ENCODE data around the gene PLPPR3.
A peak's percentile ranks its signal among the peaks of the same experiment; 100 is the strongest.
"Not testable (repeated sequence)": the region's sequence is repeated elsewhere in the genome, so short reads cannot be mapped to it uniquely, and the experiment has no call there.

PLPPR3 gene

DNA sequence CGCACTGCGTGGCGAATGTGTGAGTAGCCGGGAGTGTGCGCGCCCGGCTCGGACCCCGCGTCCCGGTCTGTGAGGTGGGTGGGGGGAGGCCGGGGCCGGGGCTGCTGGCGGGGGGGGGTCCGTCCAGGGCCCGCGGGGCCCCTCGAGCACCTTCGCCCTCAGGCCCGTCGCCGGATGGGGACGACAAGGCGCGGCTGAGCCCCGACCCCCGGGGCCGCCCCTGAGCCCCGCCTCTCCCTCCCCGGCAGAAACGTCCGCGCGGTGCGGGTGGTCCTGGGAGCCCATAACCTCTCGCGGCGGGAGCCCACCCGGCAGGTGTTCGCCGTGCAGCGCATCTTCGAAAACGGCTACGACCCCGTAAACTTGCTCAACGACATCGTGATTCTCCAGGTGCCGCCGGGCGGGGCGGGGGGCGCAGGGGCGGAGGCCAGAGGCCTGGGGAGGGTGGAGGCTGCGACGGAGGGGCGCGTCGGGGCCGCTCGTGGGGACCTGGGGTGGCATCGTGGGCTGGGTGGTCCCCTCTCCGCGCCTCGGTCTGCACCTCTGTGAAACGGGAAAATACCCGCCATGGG lies 31.3 kb upstream of the PLPPR3 start:
- DNase-seq: no peak

DNA sequence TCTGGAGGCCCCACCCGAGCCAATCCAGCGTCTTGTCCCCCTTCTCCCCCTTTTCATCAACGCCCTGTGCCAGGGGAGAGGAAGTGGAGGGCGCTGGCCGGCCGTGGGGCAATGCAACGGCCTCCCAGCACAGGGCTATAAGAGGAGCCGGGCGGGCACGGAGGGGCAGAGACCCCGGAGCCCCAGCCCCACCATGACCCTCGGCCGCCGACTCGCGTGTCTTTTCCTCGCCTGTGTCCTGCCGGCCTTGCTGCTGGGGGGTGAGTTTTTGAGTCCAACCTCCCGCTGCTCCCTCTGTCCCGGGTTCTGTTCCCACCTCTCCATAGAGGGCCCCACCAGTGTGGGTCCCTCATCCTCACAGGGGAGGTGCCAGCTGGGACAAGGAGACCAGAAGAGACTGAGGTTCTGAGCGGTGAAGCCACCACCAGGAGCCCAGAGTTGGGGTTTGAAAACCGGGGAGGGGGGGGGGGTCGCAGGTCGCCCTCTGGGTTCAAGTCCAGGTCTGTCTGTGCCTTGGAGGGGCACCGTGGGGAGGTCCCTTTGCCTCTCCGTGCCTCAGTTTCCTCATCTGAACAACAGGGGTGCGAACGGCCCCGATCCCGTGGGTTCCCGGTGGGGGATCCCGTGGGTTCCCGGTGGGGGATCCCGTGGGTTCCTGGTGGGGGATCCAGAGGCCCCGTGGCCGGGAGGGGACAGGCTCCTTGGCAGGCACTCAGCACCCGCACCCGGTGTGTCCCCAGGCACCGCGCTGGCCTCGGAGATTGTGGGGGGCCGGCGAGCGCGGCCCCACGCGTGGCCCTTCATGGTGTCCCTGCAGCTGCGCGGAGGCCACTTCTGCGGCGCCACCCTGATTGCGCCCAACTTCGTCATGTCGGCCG lies 30.6 kb upstream of the PLPPR3 start, which contains the start of gene ELANE:
ELANE (plus strand) TSS at position 168 of the 878 bp plus-strand sequence; CDS start at position 194, 26 bp downstream.
- no peak for DNase-seq

DNA sequence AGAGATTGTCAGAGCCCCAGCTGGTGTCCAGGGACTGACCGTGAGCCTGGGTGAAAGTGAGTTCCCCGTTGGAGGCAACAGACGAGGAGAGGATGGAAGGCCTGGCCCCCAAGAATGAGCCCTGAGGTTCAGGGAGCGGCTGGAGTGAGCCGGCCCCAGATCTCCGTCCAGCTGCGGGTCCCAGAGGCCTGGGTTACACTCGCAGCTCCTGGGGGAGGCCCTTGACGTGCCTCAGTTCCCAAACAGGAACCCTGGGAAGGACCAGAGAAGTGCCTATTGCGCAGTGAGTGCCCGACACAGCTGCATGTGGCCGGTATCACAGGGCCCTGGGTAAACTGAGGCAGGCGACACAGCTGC lies 29.2 kb upstream of the PLPPR3 start:
- DNase-seq: no peak

DNA sequence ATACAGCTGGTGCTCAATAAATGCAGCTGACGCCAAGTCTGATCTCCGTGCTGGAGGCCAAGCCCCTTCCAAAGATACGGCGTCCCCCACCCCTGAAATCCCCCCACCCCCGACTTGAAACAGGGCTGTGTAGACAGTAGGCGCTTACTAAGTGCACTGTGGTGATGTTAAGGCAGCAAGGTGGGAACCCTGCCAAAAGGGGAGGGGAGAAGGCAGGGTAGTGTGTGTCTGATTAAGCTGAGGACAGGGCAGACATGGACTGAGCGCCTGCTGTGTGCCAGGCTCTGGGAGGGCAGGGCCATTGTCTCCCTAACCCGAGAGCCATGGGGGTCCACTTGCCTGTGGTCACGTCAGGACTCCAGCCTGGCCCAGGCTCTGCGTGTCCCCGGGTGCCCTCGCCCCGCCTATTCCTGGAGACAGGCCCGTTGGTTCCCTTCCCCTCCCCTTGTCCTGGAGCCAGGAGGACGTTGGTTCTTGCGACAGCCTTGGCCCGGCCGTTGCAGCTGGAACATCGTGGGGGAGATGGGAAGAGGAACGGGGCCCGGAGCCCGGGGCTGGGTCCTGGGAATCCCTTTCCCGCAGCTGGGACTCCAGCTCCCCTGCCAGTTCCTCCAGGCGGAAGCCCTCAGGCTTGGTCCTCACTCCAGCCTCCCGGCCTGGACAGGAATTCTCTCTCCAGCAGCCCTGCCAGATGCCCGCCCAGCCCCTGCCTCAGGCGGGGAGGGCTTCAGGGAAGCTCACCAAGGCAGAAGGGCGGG lies 28.6 kb upstream of the PLPPR3 start:
- DNase-seq: peak in 1 of 2 experiments; percentile 66

DNA sequence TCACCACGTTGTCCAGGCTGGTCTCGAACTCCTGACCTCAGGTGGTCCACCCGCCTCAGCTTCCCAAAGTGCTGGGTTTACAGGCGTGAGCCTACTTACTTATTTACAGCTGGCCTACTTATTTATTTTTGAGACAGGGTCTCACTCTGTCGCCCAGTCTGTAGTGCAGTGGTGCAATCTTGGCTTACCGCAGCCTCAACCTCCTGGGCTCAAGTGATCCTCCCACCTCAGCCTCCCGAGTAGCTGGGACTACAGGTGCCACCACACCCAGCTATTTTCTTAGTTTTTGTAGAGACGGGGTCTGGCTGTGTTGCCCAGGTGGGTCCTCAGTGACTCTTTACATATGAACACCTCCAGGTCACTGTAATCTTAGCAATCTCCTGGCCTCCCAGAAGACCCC lies 27.4 kb upstream of the PLPPR3 start:
- DNase-seq: not testable (repeated sequence)

DNA sequence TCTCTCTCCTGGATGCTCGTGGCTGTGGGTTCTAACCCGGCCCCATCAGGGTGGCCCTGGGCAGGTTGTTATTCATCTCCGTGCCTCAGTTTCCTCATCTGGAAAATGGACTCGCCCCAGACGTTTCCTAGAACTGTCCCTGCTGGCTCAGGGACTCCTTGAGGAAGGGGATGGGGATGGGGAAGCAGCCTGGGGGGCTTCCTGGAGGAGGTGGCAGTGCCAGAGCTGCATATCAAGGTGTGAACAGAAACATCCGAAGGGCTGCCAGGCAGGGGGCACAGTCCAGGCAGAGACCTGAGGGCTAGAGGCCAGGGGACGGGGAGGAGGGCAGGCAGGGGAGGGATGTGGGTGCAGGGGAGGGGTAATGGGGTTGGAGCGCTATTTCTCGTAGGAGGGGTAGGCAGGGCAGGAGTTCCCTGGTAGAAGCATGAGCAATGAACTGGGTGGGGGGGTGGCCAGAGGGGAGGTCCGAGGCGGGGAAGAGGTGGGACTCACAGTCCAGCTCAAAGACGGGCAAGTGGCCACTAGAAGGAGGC lies 26.7 kb upstream of the PLPPR3 start:
- no peak for DNase-seq

DNA sequence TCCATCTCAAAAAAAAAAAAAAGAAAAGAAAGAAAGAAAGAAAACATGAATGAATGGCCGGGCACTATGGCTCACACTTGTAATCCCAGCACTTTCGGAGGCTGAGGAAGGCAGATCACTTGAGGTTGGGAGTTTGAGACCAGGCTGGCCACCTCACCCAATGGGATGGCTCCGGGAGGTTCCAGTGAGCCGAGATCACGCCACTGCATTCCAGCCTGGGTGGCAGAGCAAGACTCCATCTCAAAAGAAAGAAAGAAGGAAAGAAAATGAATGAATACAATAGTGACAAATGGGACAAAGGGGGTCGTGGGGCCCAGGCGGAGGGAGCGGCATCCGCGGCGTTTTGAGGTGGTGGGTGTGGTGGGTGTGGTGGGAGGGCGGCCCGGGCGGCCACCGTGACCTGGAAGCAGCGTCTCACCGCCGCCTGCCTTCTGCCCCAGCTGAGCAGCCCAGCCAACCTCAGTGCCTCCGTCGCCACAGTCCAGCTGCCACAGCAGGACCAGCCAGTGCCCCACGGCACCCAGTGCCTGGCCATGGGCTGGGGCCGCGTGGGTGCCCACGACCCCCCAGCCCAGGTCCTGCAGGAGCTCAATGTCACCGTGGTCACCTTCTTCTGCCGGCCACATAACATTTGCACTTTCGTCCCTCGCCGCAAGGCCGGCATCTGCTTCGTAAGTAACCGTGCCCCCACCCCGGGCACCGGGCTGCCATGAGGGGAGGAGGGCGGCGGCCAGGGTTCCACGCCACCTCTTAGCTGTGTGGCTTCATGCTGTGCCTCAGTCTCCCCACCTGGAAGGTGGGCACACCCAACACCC lies 24.2 kb upstream of the PLPPR3 start:
- DNase-seq: no peak

DNA sequence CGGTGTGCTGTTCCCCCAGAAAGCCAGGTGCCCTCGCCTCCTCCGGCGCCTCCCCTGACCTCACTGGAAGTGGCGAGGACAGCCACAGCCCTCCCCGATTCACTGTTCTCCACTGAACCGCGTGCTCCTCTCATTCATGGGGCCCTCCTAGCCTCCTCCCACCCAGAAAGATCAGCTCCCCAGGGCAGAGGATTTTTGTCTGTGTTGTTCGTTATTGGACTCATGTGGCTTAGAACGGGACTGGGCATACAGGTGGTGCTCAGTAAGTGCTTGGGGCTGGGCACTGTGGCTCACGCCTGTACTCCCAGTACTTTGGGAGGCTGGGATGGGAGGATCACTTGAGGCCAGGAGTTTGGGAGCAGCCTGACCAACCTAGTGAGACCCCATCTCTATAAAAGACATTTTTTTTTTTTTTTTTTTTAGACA lies 22.8 kb upstream of the PLPPR3 start:
- DNase-seq: no peak

DNA sequence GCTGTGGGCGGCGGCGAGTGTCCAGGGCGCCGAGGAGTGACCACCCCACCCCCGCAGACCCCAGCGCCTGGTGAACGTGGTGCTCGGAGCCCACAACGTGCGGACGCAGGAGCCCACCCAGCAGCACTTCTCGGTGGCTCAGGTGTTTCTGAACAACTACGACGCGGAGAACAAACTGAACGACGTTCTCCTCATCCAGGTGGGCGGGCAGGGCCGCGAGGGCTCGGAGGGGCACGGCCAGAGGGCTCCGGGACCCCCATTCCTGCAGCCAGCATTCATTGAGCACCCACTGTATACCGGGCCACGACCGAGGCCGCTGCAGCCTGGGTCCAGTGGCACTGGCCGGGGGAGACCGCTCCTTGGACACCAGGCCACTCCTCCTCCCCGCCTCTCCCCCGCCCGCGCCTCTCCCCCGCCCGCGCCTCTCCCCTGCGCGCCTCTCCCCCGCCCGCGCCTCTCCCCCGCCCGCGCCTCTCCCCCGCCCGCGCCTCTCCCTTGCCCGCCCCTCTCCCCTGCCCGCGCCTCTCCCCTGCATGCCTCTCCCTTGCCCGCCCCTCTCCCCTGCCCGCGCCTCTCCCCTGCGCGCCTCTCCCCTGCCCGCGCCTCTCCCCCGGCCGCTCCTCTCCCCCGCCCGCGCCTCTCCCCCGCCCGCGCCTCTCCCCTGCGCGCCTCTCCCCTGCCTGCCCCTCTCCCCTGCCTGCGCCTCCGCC lies 22.2 kb upstream of the PLPPR3 start:
- DNase-seq: no peak

DNA sequence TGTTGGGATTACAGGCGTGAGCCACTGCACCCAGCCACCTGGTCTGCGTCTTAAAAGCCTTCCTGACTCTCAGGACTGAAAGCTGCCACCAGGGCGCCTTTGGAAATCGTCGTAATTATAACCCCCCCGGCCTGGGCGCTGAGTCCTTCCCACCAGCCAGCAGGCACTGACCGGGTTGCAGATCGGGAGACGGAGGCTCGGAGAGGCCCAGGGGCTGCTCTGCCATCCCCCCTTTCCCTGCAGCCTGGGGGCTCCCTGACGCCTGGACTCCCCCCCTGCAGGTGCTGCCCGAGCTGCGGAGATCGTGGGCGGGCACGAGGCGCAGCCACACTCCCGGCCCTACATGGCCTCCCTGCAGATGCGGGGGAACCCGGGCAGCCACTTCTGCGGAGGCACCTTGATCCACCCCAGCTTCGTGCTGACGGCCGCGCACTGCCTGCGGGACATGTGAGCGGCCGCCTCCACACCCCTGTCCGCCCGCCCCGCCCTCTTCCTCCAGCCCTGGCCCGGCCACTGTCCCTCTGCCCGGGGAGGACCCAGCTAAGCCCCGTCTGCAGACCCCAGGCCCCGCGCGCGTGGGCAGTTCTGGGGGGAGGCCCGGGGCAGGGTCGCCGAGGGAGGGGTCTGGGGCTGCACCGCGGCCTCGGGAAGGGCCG lies 21.6 kb upstream of the PLPPR3 start:
- no peak for DNase-seq

DNA sequence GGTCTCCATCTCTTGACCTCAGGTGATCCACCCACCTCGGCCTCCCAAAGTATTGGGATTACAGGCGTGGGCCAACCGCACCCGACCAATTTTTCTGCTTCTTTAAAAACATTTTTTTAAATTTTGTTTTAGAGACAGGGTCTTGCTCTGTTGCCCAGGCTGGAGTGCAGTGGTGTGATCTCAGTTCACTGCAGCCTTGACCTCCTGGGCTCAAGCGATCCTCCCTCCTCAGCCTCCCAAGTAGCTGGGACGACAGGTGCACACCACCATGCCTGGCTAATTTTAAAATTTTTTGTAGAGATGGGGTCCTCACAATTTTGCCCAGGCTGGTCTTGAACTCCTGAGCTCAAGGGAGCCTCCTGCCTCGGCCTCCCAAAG lies 21.0 kb upstream of the PLPPR3 start:
- not testable (repeated sequence) for DNase-seq

DNA sequence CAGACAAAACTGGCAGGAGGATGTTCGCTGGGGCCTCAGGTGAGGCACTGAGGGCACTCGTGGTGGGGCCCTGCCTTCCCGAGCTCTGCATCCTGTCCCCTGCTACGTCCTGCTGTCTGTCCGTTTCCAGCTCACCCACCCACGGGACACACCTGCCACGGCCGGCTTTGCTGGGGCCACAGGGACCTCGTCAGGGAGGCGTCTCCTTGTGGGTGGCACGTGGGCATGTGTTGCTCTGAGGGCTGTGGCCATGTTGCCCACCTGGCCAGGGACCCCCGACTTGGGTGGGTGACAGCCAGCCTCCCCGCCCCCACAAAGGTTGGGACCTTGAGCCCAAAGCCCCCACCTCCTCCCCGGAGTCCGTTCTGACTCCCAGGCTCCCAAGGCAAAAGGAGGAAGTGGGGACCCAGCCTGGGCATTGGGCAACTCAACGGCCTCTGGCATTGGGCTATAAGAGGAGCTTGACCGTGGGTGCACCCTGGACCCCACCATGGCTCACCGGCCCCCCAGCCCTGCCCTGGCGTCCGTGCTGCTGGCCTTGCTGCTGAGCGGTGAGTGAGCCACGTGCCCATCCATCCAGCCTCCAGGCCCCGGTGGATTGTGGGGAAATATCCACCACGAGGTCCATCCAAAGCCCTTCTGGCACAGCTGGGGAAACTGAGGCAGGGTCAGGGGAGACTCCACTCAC lies 18.9 kb upstream of the PLPPR3 start, which contains the start of gene PRTN3:
PRTN3 (plus strand) TSS at position 481 of the 688 bp plus-strand sequence; CDS start at position 491, 10 bp downstream.
- DNase-seq: no peak

DNA sequence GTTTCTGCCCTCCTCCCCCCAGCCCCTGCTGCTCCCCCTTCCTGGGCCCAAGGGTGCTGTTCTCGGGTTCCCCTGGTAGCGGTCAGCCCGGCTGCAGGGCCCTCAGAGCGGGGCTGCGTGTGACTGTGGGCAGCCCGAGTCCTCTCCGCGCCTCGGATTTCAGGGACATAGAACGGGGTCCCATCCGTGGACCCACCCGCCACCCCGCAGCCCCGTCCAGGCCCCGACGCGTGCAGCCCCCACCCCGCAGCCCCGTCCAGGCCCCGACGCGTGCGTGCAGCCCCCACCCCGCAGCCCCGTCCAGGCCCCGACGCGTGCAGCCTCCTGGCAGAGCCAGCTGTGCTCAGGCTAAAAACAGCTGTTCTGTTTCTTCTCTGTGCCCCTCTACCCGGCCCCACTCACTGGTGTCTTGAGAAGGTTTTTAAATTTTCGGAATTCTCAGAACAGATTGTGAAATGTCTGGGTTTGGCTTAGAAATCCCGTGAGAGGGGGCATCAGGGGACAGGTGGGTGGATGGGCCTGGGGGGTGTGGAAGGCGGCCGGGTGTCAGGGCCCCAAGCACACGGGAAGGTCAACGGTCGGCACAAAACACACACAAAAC lies 13.6 kb upstream of the PLPPR3 start:
- no peak for DNase-seq

DNA sequence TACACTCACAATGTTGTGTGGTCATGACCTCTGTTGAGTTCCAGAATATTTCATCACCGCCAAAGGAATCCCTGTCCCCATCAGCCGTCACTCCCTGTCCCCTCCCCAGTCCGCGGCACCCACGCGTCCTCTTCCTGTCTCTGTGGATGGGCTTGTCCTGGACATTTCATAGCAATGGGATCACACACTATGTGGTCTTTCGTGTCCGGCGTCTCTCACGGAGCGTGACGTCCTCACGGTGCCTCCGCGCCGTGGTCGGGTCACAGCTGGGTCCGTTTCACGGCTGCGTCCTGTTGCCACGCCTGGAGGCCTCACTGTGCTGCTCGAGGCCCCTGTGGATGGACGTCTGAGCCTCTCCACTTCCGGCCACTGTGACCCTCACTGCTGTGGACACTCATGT lies 12.5 kb upstream of the PLPPR3 start:
- no peak for DNase-seq

DNA sequence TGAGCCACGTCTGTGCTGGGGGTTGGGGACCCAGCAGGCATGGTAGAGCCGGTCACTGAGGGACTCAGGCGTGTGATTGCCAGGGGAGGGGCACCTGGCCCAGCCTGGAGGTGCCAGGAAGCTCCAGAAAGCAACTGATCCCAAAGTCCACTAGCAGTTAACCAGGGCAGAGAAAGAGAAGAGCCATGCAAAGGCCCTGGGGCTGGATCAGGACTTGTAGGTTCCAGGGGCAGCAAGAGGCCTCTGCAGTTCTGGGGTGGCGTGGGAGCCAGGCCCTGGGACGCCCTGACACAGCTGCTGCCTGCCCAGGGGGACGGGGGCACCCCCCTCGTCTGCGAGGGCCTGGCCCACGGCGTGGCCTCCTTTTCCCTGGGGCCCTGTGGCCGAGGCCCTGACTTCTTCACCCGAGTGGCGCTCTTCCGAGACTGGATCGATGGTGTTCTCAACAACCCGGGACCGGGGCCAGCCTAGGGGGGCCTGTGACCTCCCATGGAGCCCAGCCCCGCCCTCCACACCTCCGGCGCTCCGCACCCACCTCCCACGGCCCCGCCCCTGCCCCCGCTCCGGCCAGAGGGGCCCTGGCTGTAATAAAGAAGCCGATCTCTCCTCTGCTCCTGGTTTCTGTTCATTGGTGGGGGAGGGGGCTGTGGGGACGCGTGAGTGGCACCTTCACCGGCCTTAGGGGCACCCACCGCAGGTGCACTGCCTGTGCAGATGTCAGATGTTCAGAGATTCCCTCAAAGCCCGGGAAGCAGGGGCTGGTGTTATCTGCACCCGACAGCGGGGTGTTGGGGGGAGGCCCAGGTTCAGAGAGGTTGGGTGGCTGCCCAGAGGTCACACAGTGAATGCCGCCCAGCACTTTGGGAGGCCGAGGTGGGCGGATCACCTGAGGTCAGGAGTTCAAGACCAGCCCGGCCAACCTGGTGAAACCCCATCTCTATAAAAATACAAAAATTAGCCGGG lies 9.9 kb upstream of the PLPPR3 start:
- no peak for DNase-seq

DNA sequence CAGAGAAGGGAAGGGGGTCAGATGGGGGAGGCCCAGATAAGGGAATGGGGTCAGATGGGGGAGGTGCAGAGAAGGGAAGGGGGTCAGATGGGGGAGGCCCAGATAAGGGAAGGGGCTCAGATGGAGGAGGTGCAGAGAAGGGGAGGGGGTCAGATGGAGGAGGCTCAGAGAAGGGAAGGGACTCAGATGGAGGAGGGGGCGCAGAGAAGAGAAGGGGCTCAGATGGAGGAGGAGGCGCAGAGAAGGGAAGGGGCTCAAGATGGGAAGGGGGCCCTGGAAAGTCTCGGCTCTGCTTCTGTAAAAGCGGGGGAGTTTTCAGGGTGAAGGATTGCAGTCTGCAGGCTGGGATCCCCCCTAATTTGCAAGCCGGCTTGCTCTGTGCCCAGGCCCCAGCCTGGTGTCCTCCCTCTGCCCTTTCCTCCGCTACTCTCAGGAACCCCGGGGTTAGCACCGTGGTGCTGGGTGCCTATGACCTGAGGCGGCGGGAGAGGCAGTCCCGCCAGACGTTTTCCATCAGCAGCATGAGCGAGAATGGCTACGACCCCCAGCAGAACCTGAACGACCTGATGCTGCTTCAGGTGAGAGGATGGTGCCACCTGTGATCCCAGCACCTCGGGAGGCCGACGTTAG lies 7.5 kb upstream of the PLPPR3 start:
- DNase-seq: no peak

DNA sequence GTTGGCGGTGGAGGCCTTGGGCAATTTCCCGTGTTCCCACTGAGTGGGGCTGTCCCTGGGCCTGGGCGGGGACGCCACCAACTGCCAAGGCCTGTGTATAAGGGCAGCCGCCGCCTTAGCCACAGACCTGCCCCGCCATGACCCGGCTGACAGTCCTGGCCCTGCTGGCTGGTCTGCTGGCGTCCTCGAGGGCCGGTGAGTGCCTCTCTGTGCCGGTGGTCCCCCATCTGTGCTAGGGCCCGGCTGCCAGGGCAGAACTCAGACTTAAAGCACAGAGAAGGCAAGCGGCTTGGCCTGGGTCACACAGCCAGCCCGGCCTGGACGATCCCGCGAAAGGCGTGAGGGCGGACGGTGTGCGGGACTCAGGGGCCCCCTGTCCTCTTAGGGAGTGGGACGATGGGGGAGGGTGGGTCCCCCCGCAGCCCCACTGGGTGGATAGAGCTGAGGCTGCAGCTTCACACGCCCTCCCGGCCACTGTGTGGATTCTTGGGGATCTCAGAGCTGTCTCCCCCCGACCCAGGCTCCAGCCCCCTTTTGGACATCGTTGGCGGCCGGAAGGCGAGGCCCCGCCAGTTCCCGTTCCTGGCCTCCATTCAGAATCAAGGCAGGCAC lies 6.1 kb upstream of the PLPPR3 start, which contains the start of gene AZU1:
AZU1 (plus strand) TSS at position 128 of the 612 bp plus-strand sequence; CDS start at position 138, 10 bp downstream.
- DNase-seq: no peak

DNA sequence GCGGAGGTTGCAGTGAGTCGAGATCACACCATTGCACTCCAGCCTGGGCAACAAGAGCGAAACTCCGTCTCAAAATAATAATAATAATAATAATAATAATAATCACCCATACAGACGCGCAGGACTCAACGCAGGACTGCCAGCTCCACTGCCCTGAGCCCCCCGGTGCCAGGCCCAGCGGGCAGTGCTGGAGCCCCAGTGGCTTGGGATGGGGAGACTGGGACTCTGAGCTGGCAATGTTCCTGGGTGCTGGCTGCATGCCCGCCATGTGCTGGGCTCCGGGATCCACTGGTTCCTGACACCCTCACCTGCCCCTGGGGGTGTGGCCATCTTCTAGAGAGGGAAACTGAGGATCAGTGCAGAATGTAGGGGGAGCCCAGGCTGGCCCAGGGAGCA lies 5.6 kb upstream of the PLPPR3 start:
- no peak for DNase-seq

Measured in NCI-H1930 (cell line).